HG02885 (cell line): ENCODE results near the gene DNMT3B.
"Not testable (repeated sequence)": the region's sequence is repeated elsewhere in the genome, so short reads cannot be mapped to it uniquely, and the experiment has no call there.

Experiments
- ATAC-seq: cut with Tn5 transposase; IDR thresholded peaks from one replicate; pipeline ENCODE4 v1.9.1; 2021; ENCODE audit warnings: mild to moderate bottlenecking; ENCODE audit not compliant: unreplicated experiment, poor library complexity

Gene DNMT3B

DNA sequence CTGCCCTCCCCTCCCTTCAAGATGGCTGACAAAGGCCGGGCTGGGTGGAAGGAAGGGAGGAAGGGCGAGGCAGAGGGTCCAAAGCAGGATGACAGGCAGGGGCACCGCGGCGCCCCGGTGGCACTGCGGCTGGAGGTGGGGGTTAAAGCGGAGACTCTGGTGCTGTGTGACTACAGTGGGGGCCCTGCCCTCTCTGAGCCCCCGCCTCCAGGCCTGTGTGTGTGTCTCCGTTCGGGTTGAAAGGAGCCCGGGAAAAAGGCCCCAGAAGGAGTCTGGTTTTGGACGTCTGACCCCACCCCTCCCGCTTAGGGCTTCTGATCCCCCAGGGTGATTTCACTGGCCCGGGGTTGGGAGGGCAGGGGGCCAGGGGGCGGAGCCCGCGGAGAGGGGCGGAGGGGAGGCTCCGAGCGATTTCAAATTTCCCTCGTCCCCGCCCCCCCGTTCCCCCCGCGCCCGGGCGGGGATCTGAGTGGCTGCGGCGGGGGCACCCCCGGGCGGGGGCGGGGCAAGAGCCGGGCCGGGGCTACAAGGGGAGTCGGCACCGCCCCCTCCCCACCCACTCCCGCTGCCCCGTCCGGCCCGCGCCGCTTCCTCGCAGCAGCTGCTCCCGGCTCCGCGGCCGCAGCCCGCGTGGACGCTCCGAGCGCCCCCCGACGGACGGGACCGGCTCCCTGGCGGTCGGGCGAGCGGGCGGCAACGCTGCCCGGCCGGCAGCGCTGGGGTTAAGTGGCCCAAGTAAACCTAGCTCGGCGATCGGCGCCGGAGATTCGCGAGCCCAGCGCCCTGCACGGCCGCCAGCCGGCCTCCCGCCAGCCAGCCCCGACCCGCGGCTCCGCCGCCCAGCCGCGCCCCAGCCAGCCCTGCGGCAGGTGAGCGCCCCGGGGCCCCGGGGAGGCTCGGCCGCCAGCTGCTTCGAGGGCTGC lies at the start of gene DNMT3B:
DNMT3B (plus strand) TSS at position 555 of the 923 bp plus-strand sequence. CDS start 17,939 bp downstream, outside the sequence.
- ATAC-seq = peak; percentile 69

DNA sequence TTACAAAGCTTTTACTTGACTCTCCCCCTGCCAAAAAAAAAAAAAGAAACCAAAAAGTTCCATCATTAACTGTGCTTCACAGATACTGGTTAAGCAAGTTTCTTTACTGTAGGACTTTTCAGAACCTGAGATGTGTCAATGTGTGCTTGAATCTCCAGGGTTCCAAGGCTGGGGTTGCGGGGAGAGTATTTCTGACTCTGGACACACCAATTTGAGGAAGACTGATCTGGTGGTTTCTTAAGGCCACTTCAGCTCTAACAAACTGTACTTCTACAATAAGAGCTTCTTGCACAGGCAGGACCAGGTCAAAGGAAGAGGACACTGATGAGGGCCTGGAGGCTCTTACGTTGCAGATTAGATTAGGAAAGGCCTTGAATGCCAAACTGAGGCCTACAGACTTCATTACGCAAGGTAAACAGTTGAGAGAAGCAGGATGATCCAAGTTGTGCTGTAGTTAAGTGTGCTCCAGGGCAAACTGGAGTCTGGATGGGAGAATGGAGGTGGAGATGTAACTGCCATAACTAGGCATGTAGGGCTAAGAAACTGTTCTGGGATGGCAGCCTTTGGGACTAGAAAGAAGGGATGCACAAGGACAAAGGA lies 43.3 kb upstream of the DNMT3B start:
- no peak for ATAC-seq

DNA sequence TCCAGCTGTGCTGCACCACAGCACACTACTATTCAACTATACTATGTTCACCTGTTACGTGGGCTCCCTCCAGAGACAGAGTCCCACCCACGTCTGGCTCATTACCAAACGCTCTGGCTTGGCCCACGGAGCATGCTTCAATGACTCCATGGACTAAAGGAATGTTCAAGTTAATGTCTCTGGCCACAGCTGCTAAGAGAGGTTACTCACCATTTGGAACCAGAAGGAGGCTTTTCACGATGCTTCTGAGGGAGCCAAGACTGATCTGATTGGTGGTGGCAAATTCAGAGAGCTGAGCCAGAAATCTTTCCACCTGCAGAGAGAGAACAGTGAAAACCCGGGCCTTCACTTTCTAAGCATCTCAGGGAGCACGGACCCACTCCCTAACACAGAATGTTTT lies 34.5 kb upstream of the DNMT3B start:
- no peak for ATAC-seq

DNA sequence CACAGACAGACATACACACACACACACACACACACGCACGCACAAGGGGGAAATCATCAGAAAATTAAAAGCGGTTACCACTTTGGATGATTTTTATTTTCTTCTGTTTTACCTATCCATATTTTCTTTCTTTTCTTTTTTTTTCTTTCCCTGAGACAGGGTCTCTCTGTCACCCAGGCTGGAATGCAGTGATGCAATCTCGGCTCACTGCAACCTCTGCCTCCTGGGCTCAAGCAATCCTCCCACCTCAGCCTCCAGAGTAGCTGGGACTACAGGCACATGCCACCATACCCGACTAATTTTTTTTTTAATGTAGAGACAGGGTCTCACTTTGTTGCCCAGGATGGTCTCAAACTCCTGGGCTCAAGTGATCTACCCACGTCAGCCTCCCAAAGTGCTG lies 33.8 kb upstream of the DNMT3B start:
- not testable (repeated sequence) for ATAC-seq

DNA sequence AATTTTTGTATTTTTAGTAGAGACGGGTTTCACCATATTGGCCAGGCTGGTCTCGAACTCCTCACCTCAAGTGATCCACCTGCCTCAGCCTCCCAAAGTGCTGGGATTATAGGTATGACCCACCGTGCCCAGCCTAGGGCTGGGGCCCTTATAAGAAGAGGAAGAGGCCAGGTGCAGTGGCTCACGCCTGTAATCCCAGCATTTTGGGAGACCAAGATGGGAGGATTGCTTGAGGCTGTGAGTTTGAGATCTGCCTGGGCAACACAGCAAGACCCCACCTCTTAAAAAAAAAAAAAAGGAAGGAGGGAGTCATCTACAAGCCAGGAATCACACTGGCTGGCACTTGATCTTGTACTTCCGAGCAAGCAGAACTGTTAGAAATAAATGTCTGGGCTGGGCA lies 32.9 kb upstream of the DNMT3B start:
- ATAC-seq = not testable (repeated sequence)

DNA sequence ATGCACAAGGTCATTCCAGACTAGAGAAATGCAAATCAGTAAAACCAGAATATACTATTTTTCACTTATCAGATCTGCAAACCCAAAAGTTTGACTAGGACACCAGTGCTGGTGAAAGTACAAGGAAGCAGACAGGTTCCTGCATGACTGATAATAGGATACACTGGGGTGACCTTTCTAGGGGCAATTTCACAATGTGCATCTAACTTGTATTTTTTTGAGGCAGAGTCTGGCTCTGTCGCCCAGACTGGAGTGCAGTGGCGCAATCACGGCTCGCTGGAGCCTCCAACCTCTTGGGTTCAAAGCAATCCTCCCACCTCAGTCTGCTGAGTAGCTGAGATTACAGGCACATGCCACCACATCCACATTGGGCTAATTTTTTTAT lies 30.3 kb upstream of the DNMT3B start:
- ATAC-seq = no peak

DNA sequence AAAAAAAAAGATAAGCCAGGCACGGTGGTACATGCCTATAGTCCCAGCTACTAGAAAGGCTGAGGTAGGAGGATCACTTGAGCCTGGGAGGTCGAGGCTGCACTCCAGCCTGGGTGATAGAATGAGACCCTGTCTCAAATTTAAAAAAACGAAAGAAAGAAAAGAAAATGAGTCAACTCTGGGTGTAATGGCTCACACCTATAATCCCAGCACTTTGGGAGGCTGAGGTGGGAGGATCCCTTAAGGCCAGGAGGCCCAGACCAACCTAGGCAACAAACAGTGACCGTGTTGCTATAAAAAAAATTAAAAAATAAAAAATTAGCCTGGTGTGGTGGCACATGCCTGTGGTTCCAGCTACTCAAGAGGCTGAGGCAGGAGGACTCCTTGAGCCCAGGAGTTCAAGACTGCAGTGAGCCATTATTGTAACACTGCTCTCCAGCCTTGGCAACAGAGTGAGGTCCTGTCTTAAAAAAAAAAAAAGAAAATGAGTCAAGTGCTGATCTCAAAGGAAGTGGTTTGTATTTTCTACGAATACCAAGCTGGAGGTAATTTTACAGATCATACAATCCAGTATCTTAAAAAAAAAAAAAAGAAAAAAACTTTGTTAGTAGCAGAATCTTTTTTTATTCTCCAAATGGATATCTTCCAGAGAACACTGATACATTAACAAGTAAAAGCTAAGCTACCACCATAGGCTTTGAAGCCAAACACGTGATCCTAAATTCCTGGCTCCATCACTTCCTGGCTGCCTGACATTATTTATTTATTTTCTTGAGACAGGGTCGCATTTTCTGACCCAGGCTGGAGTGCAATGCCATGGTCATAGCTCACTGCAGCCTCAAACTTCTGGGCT lies 24.6 kb upstream of the DNMT3B start:
- no peak for ATAC-seq

DNA sequence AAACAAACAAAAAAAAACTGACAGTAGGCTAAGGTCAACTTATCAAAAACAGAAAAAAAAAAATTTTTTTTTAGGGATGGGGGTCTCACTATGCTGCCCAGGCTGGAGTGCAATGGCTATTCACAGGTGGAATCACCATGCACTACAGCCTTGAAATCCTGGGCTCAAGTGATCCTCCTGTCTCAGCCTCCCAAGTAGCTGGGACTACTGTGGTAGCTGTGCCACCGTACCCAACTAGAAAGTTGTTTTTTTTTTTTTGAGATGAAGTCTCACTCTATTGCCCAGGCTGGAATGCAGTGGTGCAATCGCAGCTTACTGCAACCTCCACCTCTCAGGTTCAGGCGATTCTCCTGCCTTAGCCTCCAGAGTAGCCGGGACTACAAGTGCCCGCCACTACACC lies 21.0 kb upstream of the DNMT3B start:
- no peak for ATAC-seq

DNA sequence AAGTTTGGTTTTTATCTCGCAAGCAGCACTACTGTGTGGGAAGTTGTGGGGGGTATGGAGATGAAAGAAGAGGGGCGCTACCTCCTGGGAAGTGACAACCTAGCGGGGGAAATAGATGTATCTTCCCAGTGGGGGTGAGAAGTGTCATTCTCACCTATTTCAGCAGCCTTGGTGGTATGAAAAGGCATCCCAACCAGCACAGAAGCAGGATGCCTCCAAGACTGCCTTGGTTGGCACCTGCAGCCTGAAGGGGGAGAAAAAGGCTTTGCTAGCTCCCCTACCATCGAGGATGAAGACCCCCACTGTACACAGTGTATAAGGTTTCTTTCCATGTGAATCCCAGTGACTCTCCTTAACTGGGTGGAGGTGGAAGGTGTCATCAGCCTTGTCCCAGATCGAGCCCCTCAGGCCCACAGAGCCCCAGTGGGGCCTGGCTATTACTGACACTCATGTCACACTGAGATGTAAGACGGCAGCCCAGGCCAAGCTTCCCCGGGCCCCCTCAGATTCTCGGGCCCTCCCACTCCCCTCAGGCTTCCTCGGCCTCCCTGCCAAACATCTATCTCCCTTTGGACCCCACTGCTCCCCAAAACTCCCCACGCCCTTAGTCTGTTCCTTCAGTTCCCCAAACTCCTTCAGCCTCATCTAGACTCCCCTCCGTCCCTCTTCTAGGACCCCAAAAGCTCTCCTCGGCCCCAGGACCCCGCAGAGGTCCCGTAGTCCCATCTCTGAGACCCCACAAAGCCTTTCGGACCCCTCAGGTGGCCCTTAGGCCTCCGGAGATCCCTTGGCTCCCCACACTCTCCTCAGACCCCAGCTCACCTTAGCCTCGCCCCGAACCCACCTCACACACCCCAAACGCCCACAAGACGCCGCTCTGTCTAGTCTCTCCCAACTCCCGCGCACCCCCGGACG lies 19.6 kb upstream of the DNMT3B start:
- ATAC-seq = no peak

DNA sequence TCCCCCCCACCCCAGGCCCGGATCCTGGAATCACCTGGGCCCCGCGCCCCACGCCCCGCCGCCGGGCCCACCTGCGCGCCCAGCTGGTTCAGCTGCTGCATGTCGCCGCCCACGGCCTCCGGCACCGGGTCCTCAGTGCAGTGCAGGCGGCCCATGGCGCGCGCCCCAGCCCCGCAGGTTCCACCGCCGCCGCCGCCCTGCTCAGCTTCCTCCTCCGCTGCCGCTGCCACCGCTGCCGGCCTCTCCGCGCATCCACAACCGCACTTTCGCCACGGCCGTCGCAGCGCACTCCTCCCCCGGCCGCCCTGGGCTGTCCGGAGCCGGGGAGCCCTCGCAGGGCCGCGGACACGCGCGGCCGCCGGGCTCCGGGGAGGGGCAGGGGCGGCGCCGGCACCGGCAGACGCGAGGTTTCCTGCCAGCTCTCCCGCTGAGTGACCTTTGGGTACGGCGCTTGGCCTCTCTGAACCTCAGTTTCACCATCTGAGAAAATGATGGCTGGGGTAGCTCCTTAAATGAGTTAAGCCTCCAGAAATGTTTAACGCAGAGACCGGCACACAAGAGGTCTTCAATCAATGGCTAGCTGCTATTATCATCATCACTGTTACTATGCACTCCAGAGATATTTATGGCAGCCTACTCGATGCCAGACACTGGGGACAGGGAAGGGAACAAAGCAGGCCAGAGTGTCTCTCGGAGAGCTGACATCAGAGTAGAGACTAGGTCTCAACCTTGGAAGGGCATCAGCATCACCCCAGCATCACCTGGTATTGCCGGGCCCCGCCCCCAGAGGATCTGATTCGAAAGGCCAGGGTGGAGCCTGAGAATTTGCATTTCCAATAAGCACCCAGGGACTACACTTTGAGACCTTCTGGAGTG lies 18.7 kb upstream of the DNMT3B start, which contains the start of gene COMMD7:
COMMD7 (minus strand) TSS at position 231 of the 876 bp plus-strand sequence; CDS start at position 155, 76 bp downstream.
- peak; percentile 63 for ATAC-seq

DNA sequence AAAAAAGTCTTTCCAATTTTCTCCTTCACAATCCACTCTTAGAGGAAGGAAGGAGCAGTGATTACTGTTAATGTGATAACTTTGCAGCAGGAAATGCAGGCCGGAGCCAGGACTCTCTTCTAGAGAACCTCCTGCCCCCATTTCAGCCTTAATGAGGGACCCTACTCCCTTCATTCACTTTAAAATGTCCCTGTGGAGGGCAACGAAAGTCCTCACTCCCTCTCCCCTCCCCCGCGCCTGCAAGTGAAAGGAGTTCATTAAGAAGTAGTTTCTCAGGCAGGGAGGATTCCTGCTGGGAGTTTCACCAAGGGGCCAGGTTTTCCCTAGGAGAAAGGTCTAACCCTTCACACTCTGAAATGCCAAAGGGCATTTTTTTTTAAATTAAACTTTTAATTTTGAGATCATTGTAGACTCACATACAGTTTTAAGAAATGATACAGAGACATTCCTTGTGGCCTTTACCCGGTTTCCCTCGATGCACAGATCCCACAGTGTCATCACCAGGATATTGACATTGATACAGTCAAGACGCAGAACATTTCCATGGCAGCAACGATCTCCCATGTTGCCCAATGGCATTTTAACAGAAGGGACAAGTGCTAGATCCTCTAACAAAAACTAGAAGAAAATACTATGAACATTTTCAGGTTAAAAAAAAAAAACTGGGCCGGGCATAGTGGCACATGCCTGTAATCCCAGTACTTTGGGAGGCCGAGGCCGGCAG lies 12.1 kb upstream of the DNMT3B start:
- no peak for ATAC-seq

DNA sequence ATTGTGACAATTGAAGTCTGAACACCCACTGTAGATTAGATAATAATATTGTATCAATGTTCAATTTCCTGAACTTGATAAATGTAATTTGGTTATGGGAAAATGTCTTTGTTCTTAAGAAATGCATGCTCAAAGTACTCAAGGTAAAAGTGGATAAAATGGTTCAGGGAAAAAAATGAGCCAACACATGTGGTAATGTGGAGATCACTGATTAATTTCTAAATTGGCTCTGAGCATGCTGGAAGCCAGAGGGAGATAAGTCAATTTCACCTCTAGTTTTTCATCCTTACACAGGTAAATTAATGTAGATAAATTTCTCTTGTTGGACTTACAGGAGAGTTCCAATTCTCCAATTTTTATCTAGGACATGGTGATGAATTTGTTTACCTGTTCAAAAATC lies 10.9 kb upstream of the DNMT3B start:
- no peak for ATAC-seq

DNA sequence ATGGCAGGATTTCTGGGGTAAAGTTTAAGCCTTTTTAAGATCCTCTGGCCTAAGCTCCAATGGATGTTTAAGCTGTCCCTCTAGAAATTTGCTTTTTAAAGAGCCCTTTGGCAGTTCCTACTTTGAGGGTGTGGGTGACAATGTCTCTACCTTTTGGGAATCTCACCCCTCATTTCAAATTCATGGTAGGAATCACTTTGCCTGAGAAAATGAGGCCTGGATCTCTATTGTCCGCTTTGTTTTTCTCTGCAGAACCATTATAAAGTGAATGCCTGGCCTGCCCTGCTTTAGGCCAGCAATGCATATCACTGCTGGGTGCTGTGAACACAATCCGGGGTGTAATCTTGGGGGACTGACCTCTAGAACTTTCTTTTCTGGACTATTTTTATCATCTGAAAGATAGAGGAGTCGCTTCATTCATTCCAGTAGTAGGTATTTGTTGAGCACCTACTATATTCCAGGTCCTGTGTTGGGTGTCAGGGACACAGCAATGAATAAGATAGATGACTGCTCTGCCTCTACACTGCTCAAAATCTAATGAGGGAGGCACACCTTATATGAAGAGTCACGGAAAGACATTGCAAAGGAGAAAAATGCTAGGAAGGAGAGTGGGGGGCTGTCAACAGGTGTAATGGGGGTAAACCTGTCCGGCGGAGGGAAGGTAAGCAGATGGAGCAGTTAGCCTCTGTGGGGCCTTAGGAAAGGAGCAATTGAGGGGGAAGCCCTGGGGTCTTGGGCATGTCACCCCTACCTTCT lies 10.3 kb upstream of the DNMT3B start:
- ATAC-seq = no peak

DNA sequence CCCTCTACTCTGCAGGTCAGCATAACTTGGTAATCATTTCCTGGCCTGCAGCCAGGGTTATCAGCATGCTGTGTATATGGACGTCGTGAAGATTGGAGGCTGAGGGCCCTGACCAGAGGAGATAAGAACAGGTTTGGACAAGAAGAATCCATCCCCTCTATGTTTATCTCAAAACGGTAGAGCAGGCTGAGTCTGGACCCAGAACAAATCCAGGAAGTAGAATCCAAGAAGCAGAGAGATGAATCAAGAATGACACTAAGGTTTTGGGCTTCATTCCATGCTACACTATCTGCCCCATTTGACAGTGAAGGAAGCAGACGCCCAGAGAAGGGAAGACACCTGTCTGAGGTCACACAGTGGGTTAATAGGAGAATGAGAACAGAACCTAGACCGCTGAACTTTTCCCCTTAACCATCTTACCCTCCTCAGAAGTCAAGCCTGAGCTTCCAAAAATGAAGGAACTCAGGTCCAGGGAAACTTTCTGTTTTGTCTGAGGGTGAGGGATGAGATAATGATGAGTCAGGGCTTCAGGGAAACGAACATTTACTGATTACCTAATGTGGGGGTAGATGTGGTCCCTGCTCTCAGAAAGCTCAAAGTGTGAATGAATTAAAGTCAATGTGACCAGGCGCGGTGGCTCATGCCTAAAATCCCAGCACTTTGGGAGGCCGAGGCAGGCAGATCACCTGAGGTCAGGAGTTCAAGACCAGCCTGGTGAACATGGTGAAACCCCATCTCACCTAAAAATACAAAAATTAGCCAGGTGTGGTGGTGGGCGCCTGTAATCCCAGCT lies 9.5 kb upstream of the DNMT3B start:
- no peak for ATAC-seq

DNA sequence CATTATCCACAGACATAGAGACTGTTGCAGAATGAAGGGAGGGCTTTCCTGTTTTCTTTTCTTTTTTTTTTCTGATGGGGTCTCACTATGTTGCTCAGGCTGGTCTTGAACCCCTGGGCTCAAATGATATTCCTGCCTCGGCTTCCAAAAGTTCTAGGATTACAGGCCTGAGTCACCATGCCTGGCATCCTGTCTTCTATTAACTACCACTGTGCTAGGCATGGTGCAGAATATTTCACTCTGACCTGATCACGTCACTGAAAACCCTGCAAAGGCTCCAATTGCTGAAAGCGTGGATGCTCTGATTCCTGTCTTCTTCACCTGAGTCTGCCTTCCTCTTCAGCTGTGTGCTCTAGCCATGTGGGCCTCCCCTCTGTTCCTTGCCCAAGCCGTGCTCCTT lies 8.5 kb upstream of the DNMT3B start:
- ATAC-seq = no peak

DNA sequence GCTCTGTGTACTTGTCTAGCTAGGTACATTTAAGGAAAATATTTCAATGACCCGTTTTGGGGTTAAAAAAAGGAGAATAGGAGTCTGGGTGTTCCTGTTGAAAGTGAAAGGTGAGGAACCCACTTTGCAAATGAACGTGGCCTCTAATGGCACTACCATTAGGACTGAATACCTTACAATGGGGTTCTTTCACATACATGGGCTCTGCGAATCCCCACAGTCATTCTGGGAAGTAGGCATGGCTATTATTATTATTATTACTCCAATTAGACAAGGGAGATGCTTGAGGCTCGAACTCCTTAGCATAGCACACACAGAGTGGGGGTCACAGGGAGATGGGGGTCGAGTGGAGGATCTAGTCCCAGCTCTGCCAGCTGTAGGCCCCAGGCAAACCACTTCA lies 6.0 kb upstream of the DNMT3B start:
- ATAC-seq = no peak

DNA sequence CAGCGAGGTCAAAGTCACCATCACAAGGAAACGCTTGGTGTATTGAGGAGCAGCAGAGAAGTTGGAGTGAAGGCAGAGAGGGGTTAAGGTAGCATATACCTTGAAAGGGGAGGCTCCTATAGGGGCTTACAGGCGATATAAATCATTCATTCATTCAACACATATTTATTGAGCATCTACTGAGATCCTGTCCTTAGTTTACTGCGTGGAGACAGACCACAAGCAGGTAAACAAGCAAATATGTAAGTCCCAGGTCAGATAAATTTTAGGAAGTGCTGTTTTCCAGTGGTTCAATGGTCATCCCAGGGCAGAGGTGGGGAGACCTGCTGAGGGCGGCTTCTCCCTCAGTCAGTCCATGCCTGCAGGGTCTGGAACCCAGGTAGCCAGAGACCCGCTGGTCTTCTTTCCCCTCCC lies 761 bp upstream of the DNMT3B start:
- ATAC-seq = no peak
